A549 (cell line): ENCODE measurements around the gene WBP1L. TPM values are rescaled to one million over a fixed set of nuclear protein-coding genes. Genes with fewer than 3 reads are reported as not detected.

Experiments
- ATAC-seq, 2 experiments: fragments of 200-7000 bp in 1 of 2; fragments of >200 bp in 1 of 2; cut with Nextera tagmentation in 1 of 2; cut with Tn5 transposase in 1 of 2; 3 replicates each; pipeline versions ENCODE4 v1.8.0 to v1.9.1; 2018 to 2020; ENCODE audit warnings: mild to moderate bottlenecking in 1 of 2, moderate library complexity in 1 of 2
- CTCF ChIA-PET: fragments of 300-600 bp; sonication (Branson Sonifier 250); formaldehyde crosslinking; extraction: SDS; loops from one replicate; lab custom pipeline; 2021; ENCODE audit warnings: antibody characterized with exemption, inconsistent platforms; lab: Yijun Ruan, JAX
- POLR2A ChIA-PET: fragments of 350-600 bp; formaldehyde crosslinking; extraction: SDS; loops from one replicate; lab custom pipeline; 2021; ENCODE audit warnings: antibody characterized with exemption, inconsistent platforms; lab: Yijun Ruan, JAX
- DNase-seq, 2 experiments: peaks; one replicate each; pipeline versions ENCODE4 v3.0.0 to v3.0.0-alpha.2; 2011 to 2016; ENCODE audit warnings: low read depth in 1 of 2, low spot score in 1 of 2
- FAIRE-seq: peaks from 2 replicates; lab custom pipeline; 2011; peaks lifted over from hg19 to GRCh38; lab: Jason Lieb, UNC
- H3K27ac ChIP-seq, 2 experiments: fragments of >200 bp; sonication (Bioruptor Twin); formaldehyde crosslinking; 3 replicates each; pipeline ENCODE4 v1.5.1; 2016 to 2017
- H3K4me1 ChIP-seq: fragments of >200 bp; sonication (Bioruptor Twin); formaldehyde crosslinking; 3 replicates; pipeline ENCODE4 v1.6.1; 2016
- H3K4me2 ChIP-seq: fragments of >200 bp; sonication (Bioruptor Twin); formaldehyde crosslinking; 3 replicates; pipeline ENCODE4 v1.6.1; 2016
- H3K4me3 ChIP-seq: fragments of >200 bp; sonication (Bioruptor Twin); formaldehyde crosslinking; 3 replicates; pipeline ENCODE4 v1.5.1; 2016
- H3K9me3 ChIP-seq: fragments of >200 bp; sonication (Bioruptor Twin); formaldehyde crosslinking; 3 replicates; pipeline ENCODE4 v1.6.1; 2016
- CBX8 ChIP-seq: fragments of 200-600 bp; sonication (generic); IDR thresholded peaks from 2 replicates; pipeline ENCODE4 v1.6.1; 2016
- CHD2 ChIP-seq: fragments of 150-350 bp; IDR thresholded peaks from 2 replicates; pipeline ENCODE4 v1.6.1; 2014; ENCODE audit warnings: low read length; ENCODE audit not compliant: partially characterized antibody
- CHD4 ChIP-seq: fragments of 200-600 bp; sonication (generic); IDR thresholded peaks from 2 replicates; pipeline ENCODE4 v1.6.1; 2016; ENCODE audit warnings: antibody characterized with exemption, mild to moderate bottlenecking, borderline replicate concordance
- ELK1 ChIP-seq: fragments of 150-350 bp; IDR thresholded peaks from 2 replicates; pipeline ENCODE4 v1.6.1; 2014; ENCODE audit warnings: low read depth, mild to moderate bottlenecking, low read length
- ESRRA ChIP-seq: fragments of 150-350 bp; IDR thresholded peaks from 2 replicates; pipeline ENCODE4 v1.6.1; 2014; ENCODE audit warnings: mild to moderate bottlenecking, low read length, borderline replicate concordance
- HMGXB4 ChIP-seq: fragments of 250-450 bp; sonication (Bioruptor Pico); IDR thresholded peaks from 2 replicates; pipeline ENCODE4 v1.5.0; 2021; ENCODE audit warnings: mild to moderate bottlenecking, moderate library complexity, borderline replicate concordance
- HOXB13 ChIP-seq: fragments of 250-450 bp; sonication (Bioruptor Pico); IDR thresholded peaks from 2 replicates; pipeline ENCODE4 v1.5.0; 2020; ENCODE audit warnings: low read depth, mild to moderate bottlenecking, moderate library complexity
- MAZ ChIP-seq: fragments of 150-350 bp; IDR thresholded peaks from 2 replicates; pipeline ENCODE4 v1.6.1; 2014; ENCODE audit warnings: antibody characterized with exemption, low read depth, low read length, borderline replicate concordance
- MYC ChIP-seq: IDR thresholded peaks from 2 replicates; pipeline ENCODE4 v1.6.1; 2012; ENCODE audit warnings: mild to moderate bottlenecking, inconsistent platforms, low read length, improper control_type of control experiment, borderline replicate concordance
- NR3C1 ChIP-seq: fragments of >200 bp; sonication (Bioruptor Twin); formaldehyde crosslinking; IDR thresholded peaks from 3 replicates; pipeline ENCODE4 v1.6.1; 2017
- PHF8 ChIP-seq: fragments of 200-600 bp; sonication (generic); IDR thresholded peaks from 2 replicates; pipeline ENCODE4 v1.6.1; 2016; ENCODE audit warnings: low read depth, mild to moderate bottlenecking, antibody characterized with exemption, moderate library complexity, borderline replicate concordance
- POLR2A ChIP-seq: IDR thresholded peaks from 2 replicates; pipeline ENCODE4 v1.6.1; 2012; ENCODE audit warnings: mild to moderate bottlenecking, low read length
- RAD21 ChIP-seq, 2 experiments: fragments of >200 bp in 1 of 2; sonication (Bioruptor Twin) in 1 of 2; formaldehyde crosslinking in 1 of 2; IDR thresholded peaks in 1 of 2; conservative IDR thresholded peaks in 1 of 2; 2 replicates in 1 of 2; 3 replicates in 1 of 2; pipeline ENCODE4 v1.6.1; 2012 to 2018; ENCODE audit warnings: inconsistent platforms in 1 of 2
- RARB ChIP-seq: fragments of 250-450 bp; sonication (Bioruptor Pico); IDR thresholded peaks from 2 replicates; pipeline ENCODE4 v1.8.0; 2021; ENCODE audit warnings: mild to moderate bottlenecking, moderate library complexity
- RCOR1 ChIP-seq: fragments of 150-350 bp; IDR thresholded peaks from 2 replicates; pipeline ENCODE4 v1.6.1; 2014; ENCODE audit warnings: antibody characterized with exemption, low read length, low read depth
- TFCP2L1 ChIP-seq: fragments of 250-450 bp; sonication (Bioruptor Pico); IDR thresholded peaks from 2 replicates; pipeline ENCODE4 v1.5.0; 2021; ENCODE audit warnings: mild to moderate bottlenecking
- ZFP36 ChIP-seq: fragments of 450-650 bp; IDR thresholded peaks from 2 replicates; pipeline ENCODE4 v1.6.1; 2014; ENCODE audit warnings: borderline replicate concordance; ENCODE audit not compliant: partially characterized antibody
- WGBS: methylation state at CpG from one replicate; pipeline ENCODE4 v1.1.6; 2017; ENCODE audit errors: missing lambda C conversion rate; 5-methylcytosine and 5-hydroxymethylcytosine counted together
- polyA plus RNA-seq, 4 experiments: library from polyadenylated mRNA; depleted of rRNA in 3 of 4; stranded (reverse); fragments of >200 nt; fragmentation: RNase III in 1 of 4; extraction: RNeasy Plus Mini Kit Qiagen cat#74134 plus additional on column Dnase treatment in 1 of 4; gene quantifications; 2 replicates in 3 of 4; 3 replicates in 1 of 4; pipeline ENCODE4 v1.2.3, GENCODE V29; 2011 to 2017
- TF ChIP-seq, protein P1 (sequence below): IDR thresholded peaks from 2 replicates; pipeline ENCODE4 v1.6.1; 2012
- TF ChIP-seq, protein P2 (sequence below): fragments of 200-600 bp; sonication (generic); IDR thresholded peaks from 2 replicates; pipeline ENCODE4 v1.6.1; 2016; ENCODE audit warnings: antibody characterized with exemption, mild to moderate bottlenecking, moderate library complexity

WBP1L gene
- polyA plus RNA-seq, 2 of the 4 experiments (the other 2 are of a cell fraction) = 19.8 to 23.5 TPM

DNA sequence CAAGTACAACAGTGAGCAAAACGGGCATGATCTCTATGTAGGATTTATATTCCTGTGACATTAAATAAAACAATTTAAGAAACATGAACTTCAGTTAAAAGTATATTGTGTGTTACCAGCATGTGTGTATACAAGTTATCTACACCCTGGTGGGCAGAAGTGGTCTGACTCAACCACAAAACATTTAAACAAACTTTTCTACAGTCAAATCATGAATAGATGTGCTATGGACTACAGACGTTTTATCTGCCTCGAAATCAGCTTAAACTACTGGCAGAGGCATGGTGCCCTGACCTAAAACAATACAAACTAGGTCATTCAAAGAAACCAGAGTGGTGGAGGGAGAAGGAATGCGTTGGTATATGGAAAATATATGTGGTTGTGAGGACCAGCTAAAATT lies 33.1 kb upstream of the WBP1L start:
- no peak overlapping the region for H3K4me3 ChIP-seq
- DNase-seq (no peak), ATAC-seq (no peak), FAIRE-seq (no peak)
- WGBS = 31% methylated on average over 4 of the region's 4 CpGs
- peaks cover 30% of the 10 kb centered on the region for H3K4me1 ChIP-seq
- POLR2A ChIA-PET = no interaction called here
- H3K27ac ChIP-seq = no peak overlapping the region
- TF ChIP-seq RARB (CRISPR knock-in tag) (no peak), ZFP36 (no peak), HOXB13 (CRISPR knock-in tag) (no peak), RAD21 (conservative IDR thresholded peaks at IDR 0.05 in 1 of 2, IDR thresholded peaks at IDR 0.05 in 1 of 2) (no peak), POLR2A (no peak), CBX8 (no peak), PHF8 (no peak), TFCP2L1 (CRISPR knock-in tag) (no peak), ELK1 (no peak), CHD4 (no peak), MYC (no peak)
- TF ChIP-seq, protein P1, sequence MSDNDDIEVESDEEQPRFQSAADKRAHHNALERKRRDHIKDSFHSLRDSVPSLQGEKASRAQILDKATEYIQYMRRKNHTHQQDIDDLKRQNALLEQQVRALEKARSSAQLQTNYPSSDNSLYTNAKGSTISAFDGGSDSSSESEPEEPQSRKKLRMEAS = no peak
- CTCF ChIA-PET = interaction anchor here (0.5 to 2.0 kb wide), 5 partner anchors 10 to 862 kb away, joined by 3 to 6 read pairs (median 4); no protein-coding TSS in a partner anchor
- H3K9me3 ChIP-seq = no peaks in the 10 kb centered on the region
- peak overlapping the region; percentile 54 for H3K4me2 ChIP-seq

DNA sequence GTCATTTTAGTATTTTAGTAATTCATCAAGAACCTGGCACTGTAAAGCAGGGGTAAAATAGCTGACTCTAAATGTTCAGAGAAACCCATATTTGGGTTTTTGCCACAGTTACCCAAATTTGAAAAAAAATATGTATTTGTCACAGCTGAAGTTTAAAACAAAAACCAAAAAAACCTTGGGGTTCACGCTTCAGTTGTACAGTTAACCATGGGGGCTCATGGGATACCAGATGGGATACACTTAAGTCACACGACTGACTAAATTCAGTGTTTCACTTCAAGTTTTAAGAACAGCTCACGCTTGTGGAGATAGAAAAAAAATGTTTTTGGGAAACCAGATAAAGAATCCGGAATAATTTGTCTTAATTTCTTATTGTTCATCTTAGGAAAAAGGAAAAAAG lies 31.7 kb upstream of the WBP1L start:
- ChIA-PET POLR2A (no interaction called here), CTCF (interaction anchor here (0.7 to 1.8 kb wide), 3 partner anchors 8 to 128 kb away, joined by 3 to 9 read pairs (median 7); no protein-coding TSS in a partner anchor)
- TF ChIP-seq ESRRA (no peak), NR3C1 (no peak), HMGXB4 (no peak), PHF8 (no peak), CHD2 (no peak), RCOR1 (no peak), MAZ (no peak)
- TF ChIP-seq, protein P2, sequence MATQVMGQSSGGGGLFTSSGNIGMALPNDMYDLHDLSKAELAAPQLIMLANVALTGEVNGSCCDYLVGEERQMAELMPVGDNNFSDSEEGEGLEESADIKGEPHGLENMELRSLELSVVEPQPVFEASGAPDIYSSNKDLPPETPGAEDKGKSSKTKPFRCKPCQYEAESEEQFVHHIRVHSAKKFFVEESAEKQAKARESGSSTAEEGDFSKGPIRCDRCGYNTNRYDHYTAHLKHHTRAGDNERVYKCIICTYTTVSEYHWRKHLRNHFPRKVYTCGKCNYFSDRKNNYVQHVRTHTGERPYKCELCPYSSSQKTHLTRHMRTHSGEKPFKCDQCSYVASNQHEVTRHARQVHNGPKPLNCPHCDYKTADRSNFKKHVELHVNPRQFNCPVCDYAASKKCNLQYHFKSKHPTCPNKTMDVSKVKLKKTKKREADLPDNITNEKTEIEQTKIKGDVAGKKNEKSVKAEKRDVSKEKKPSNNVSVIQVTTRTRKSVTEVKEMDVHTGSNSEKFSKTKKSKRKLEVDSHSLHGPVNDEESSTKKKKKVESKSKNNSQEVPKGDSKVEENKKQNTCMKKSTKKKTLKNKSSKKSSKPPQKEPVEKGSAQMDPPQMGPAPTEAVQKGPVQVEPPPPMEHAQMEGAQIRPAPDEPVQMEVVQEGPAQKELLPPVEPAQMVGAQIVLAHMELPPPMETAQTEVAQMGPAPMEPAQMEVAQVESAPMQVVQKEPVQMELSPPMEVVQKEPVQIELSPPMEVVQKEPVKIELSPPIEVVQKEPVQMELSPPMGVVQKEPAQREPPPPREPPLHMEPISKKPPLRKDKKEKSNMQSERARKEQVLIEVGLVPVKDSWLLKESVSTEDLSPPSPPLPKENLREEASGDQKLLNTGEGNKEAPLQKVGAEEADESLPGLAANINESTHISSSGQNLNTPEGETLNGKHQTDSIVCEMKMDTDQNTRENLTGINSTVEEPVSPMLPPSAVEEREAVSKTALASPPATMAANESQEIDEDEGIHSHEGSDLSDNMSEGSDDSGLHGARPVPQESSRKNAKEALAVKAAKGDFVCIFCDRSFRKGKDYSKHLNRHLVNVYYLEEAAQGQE = no peak
- no peak for FAIRE-seq
- no peak overlapping the region for H3K27ac ChIP-seq
- 94% methylated on average over 4 of the region's 4 CpGs for WGBS
- H3K4me2 ChIP-seq = peak overlapping the region; percentile 85; the same call in 2 of the 3 replicates
- no peak for DNase-seq
- peaks cover 29% of the 10 kb centered on the region for H3K4me1 ChIP-seq
- no peak for ATAC-seq
- H3K4me3 ChIP-seq = no peak overlapping the region
- H3K9me3 ChIP-seq = no peaks in the 10 kb centered on the region
